Measurements from ENCODE around the gene CALHM1.

CALHM1 gene

GRCh38 chr10:103452506-103453230 lies 6.0 kb downstream of the CALHM1 start:
- no peak for DNase-seq

GRCh38 chr10:103451831-103452505 lies 6.7 kb downstream of the CALHM1 start, which contains the start of gene CALHM2:
Gene CALHM2 (minus strand): TSS chr10:103452370. CDS start chr10:103449941, 2,429 bp downstream.
- DNase-seq: peak; percentile 53

DNA sequence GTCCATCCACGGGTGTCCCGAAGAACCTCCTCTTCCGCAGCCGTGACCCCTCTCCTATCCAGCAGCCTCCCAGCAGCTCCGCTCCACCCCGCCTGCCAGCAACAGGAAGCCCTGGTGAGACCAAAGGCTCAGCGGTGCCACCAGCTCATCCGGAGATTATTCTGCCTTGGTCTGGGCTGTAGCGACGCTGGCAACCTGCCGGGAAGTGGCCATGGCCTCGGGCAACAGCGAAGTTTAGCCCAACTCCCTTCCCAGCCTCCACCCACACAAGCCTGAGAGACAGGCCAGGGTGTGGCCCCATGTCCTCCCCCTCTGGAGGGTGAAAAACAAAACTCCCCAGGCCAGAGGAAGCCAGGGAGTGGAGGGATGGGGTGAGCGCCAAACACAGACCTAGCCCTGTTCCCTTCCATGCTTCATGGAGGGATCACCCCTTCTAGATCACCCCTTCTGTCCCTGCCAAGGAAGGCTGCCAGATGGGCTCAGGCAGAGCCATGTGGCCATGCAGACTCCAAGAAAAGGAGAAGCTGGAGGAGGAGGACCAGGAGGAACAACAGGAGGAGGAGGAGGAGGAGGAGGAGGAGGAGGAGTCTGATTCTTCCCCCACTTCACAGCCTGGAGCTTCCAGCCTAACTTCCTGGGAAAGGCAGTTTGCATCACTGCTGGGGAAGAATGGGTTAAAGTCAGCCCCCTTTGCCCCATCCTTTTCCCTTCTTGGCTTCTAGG lies 7.4 kb downstream of the CALHM1 start:
- DNase-seq: peak; percentile 49

DNA sequence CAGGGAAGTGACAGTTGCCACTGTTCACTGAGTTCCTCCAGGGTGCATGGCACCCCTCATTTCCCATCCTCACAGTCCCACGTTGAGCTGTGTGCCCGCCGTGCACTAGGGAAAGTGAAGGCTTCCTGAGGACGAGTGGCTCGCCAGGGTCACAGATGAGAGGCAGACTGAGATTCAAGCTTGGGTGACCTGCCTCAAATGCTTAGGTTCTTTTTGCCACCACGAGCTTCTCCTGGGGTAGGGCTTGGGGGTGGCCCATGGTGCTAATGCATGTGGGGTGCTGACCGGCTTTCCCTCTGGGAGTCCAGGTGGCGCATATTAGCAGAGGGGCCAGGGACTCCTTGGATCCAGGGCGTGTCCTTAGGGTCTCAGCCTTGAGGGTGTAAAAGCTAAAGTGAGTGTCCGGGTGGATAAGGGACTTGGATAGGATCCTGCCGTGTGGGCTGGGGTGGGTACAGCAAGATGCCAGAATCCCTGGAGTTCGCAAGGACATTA lies 8.5 kb downstream of the CALHM1 start:
- no peak for DNase-seq

- no peak for DNase-seq
Measured at GRCh38 chr10:103449208-103450144, 9.2 kb downstream of the CALHM1 start.

DNA sequence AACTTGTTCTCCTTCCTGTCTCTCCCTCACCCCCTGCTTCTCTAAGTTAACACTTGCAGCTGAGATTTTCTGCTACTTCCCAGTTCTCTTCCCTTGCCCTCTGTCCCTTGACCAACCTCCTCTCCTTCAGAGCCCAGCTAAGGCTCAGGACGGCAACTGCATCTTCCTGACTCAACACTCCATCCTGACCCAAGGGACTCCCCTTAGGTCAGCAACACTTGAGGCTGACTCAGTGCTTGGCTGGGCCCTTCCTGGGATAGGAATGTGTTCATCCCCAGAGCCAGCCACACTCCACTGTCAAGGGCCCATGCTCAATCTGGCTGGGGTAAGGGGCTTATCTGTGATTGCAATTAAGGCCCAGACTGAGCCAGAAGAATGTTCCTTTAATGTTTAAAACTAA lies 10.0 kb downstream of the CALHM1 start:
- no peak for DNase-seq

GRCh38 chr10:103447187-103447586 lies 11.5 kb downstream of the CALHM1 start:
- DNase-seq: no peak

- DNase-seq: no peak
Measured at GRCh38 chr10:103445767-103446567, 12.7 kb downstream of the CALHM1 start.

DNA sequence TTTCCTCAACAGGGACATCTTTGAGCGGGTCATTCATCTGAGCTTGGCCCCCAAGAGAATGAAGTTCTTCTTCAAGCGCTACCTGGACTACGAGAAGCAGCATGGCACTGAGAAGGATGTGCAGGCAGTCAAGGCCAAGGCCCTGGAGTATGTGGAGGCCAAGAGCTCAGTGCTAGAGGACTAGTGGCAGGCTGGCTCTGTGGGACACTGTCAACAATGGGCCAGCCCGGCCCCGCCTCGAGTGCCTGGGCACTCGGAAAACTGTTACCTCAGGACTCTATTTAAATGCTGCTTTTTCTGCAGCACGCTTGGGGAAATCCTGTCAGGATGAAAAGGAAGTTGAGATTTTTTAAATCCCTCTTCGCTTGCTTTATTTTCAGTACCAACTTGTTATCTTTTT lies 13.3 kb downstream of the CALHM1 start:
- DNase-seq: no peak

DNA sequence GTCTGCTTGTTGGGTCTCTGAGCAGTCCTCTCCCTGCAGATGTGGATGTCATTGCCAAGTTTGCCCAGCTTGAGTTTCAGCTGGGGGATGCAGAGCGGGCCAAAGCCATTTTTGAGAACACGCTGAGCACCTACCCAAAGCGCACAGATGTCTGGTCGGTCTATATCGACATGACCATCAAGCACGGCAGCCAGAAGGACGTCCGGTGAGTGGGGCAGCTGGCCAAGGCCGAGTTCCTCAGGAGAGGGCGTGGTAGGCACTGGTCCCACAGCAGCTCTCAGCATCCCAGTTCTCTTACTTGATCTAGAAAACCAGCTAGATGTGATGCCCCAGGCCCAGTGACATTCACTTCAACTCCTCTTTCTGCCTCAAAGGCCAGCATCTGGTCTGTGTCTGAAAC lies 14.2 kb downstream of the CALHM1 start:
- DNase-seq: no peak

- DNase-seq: no peak
Measured at GRCh38 chr10:103443475-103444185, 15.1 kb downstream of the CALHM1 start.

DNA sequence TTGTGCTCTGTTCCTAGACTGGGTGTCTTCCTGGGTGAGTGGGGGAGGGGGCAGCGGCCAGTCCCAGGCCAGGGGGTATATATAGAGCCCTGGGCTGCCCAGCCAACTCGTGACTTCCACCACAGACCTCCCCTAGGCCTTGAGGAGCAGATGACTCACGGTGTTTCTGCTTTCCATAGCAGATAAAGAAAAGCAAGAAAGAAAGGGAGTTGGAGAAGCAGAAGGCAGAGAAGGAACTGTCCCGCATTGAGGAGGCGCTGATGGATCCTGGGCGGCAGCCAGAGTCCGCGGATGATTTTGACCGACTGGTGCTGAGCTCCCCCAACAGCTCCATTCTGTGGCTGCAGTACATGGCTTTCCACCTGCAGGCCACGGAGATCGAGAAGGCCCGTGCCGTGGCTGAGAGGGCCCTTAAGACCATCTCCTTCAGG lies 16.7 kb downstream of the CALHM1 start:
- DNase-seq: no peak

GRCh38 chr10:103441611-103442010 lies 17.1 kb downstream of the CALHM1 start:
- no peak for DNase-seq

DNA sequence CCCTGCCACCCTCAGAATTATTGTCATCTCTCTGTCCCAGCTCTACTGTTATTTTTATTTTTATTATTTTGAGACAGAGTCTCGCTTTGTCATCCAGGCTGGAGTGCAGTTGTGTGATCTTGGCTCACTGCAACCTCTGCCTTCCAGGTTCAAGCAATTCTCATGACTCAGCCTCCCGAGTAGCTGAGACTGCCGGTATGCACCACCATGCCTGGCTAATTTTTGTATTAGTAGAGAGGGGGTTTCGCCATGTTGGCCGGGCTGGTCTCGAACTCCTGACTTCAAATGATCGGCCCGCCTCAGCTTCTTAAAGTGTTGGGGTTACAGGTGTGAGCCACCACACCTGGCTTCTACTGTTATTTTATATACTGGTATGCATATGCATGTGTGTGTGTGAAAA lies 17.5 kb downstream of the CALHM1 start:
- no peak for DNase-seq

DNA sequence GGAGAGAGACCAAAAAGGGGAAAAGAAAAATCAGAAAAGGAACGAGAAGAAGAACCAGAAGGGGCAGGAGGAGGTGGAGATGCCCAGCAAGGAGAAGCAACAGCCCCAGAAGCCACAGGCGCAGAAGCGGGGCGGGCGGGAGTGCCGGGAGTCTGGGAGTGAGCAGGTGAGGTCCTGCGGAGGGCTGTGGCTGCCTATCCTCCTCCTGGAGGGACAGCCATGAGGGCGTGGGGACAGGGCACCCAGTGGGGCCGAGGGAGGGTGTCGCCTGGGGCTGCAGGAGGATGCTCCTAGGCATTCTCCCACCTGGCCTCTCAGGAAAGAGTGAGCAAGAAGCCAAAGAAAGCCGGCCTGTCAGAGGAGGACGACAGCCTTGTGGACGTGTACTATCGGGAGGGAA lies 18.3 kb downstream of the CALHM1 start:
- DNase-seq: no peak

- no peak for DNase-seq
Measured at GRCh38 chr10:103439776-103440175, 18.9 kb downstream of the CALHM1 start.

GRCh38 chr10:103433858-103434257 lies 24.8 kb downstream of the CALHM1 start:
- no peak for DNase-seq

- DNase-seq: no peak
Measured at GRCh38 chr10:103431902-103432301, 26.8 kb downstream of the CALHM1 start.

GRCh38 chr10:103429647-103430046 lies 29.1 kb downstream of the CALHM1 start:
- no peak for DNase-seq

DNA sequence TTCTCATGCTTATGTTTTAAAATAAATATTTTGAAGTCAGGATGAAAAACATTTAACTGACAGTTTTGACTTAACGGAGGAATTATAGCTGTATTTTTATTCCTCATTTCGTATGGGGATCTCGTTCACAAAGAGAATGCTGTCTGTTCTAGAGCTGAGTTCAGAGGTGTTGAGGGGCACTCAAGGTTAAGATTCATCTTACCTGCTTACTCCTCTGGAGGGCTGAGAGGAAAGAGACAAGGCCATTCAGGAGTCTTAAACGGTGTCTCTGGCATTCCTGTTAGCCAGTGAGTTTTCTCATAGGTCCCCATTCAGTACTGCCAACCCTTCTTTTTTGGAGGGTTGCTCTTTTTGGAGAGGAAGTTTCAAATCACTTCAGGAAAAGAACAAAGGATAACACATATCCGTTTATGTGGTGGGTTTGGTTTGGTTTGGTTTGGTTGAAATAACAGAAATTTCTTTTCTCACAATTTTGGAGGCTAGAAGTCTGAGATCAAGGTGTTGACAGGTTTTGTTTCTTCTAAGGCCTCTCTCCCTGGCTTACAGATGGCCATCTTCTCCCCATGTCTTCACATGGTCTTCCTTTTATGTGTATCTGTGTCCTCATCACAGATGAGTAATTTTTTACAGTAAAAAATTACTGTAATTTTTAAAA lies 29.6 kb downstream of the CALHM1 start:
- DNase-seq: no peak
